Nephron progenitor cell (in vitro differentiated cells): ENCODE data around the gene STAC.

Source experiments
- DNase-seq: peaks from one replicate; pipeline ENCODE4 v3.0.0; 2021
- H3K27ac Mint-ChIP-seq: 2 replicates; pipeline ENCODE4 v1.8.0; 2021; ENCODE audit warnings: mild to moderate bottlenecking, moderate library complexity, mixed read lengths
- H3K27me3 Mint-ChIP-seq: 2 replicates; pipeline ENCODE4 v1.8.0; 2021; ENCODE audit warnings: mild to moderate bottlenecking, low read depth, mixed read lengths; ENCODE audit not compliant: poor library complexity
- H3K36me3 Mint-ChIP-seq: 2 replicates; pipeline ENCODE4 v1.8.0; 2021; ENCODE audit warnings: low read depth, mixed read lengths
- H3K4me1 Mint-ChIP-seq: 2 replicates; pipeline ENCODE4 v1.8.0; 2021; ENCODE audit warnings: mixed read lengths
- H3K4me3 Mint-ChIP-seq: 2 replicates; pipeline ENCODE4 v1.8.0; 2021; ENCODE audit warnings: mild to moderate bottlenecking, moderate library complexity, mixed read lengths
- H3K9me3 Mint-ChIP-seq: 2 replicates; pipeline ENCODE4 v1.8.0; 2021; ENCODE audit warnings: mild to moderate bottlenecking, moderate library complexity, mixed read lengths
- CTCF ChIP-seq: fragments of 200-600 bp; sonication (generic); IDR thresholded peaks from 2 replicates; pipeline ENCODE4 v1.5.0; 2021; ENCODE audit warnings: antibody characterized with exemption

STAC gene, protein sequence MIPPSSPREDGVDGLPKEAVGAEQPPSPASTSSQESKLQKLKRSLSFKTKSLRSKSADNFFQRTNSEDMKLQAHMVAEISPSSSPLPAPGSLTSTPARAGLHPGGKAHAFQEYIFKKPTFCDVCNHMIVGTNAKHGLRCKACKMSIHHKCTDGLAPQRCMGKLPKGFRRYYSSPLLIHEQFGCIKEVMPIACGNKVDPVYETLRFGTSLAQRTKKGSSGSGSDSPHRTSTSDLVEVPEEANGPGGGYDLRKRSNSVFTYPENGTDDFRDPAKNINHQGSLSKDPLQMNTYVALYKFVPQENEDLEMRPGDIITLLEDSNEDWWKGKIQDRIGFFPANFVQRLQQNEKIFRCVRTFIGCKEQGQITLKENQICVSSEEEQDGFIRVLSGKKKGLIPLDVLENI

DNA sequence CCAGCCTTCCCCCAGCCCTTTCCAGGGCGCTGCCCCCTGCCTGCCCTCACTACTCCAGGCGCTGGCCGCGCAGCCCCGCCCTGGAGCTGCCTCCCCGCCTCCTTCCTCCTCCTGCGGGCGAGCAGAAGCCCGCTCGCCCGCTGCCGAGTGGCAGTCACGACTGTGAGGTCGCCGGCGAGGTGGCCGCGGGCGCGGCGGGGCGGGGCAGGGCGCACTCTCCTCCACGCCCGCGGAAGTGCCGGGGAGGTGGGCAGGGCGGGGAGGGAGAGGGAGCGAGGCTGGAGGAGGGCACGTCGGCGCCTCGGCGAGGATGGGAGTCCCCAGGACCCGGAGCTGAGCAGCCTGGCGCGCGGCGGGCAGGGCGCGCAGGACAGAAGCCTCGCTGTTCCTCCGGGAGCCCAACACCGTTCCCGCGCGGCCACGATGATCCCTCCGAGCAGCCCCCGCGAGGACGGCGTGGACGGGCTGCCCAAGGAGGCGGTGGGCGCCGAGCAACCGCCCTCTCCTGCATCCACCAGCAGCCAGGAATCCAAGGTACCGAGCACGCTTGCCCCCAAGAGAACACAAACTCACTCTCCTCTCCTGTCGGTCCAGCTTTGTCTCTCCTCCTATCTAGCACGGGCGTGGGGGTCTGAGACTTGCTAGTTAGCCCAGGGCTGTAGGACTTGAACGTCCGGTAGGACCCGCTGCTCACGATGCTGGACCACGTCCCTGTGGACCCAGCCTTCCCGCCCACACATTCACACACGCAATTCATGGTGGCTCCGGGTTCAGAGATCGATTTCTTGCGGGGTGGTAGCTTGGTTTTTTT, at the start of gene STAC:
STAC (plus strand) TSS at position 284 of the 811 bp plus-strand sequence; CDS start at position 424, 140 bp downstream.
- DNase-seq = peak; percentile 82
- no peak for TF ChIP-seq CTCF
- Mint-ChIP-seq H3K27ac (no peak within 1 kb of the TSS), H3K27me3 (peaks cover 48% of the 10 kb centered on the region), H3K4me1 (peaks cover 10% of the 10 kb centered on the region), H3K9me3 (no peaks in the 10 kb centered on the region), H3K4me3 (peak within 1 kb of the TSS; percentile 87), H3K36me3 (no peaks in the 10 kb centered on the region)

DNA sequence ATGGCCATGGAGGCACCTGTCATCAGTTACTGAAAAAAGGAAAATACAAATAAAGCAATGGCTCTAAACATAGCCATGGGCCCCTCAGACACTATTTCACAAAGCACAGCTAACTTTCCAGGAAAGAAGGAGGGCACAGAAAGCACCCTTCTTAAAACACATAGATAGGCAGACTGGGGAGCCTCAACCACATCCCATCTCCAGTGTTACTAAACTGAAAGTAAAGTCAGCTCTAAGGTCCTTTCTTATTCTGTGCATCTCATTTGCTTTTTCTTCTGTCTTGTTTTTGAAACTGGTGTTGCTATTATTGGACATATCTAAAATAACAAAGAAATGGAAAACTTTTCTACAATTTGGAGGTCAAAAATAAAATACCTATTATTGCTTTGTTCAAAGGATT, 48.2 kb upstream of the STAC start:
- Mint-ChIP-seq H3K4me1 (no peaks in the 10 kb centered on the region), H3K9me3 (peaks cover 3% of the 10 kb centered on the region), H3K36me3 (no peaks in the 10 kb centered on the region), H3K27me3 (no peaks in the 10 kb centered on the region), H3K4me3 (no peak overlapping the region), H3K27ac (no peak overlapping the region)
- TF ChIP-seq CTCF = no peak
- no peak for DNase-seq

DNA sequence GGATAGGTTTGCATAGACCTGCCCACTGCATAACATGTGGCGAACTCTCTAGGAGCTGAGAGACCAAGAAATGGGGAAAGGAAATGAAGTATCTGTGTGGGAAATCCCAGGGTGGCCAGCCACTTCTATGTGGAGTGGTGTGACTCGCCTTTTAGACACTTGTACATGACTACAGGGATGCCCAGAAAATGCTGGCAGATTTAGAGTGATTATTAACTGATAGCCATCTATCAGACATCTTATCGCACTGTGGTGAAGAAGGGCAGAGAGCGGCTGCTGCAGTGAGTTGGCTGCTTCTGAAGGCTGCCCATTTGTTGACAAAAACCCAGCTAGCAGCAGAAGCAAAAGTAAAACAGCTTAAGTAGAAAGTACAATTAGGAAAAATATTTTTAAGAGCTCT, 18.1 kb upstream of the STAC start:
- Mint-ChIP-seq H3K27ac (no peak overlapping the region), H3K4me3 (no peak overlapping the region), H3K9me3 (peaks cover 16% of the 10 kb centered on the region), H3K27me3 (no peaks in the 10 kb centered on the region), H3K4me1 (peaks cover 26% of the 10 kb centered on the region), H3K36me3 (peaks cover 5% of the 10 kb centered on the region)
- no peak for TF ChIP-seq CTCF
- no peak for DNase-seq

DNA sequence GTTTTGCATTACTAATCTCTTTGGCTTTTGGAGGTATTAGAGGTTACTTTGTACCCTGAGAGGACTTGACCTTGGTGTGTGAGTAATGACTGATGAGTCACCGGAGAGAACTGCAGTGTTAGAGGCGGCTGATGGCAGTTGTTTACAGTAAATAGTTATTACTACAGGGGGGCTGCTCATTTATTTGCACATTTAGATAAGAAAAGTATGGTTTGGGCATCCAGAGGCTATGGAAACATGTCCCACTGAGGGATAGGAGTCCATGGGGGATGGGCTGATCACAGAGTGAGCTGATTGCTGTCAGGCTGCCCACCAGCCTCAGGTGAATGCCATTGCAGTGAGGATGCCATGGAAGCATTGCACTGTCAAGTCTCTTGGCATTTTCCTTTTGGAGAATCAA, 17.3 kb upstream of the STAC start:
- H3K27me3 Mint-ChIP-seq = no peaks in the 10 kb centered on the region
- H3K27ac Mint-ChIP-seq = no peak overlapping the region
- peaks cover 26% of the 10 kb centered on the region for H3K4me1 Mint-ChIP-seq
- DNase-seq = no peak
- H3K36me3 Mint-ChIP-seq = peaks cover 5% of the 10 kb centered on the region
- no peak for TF ChIP-seq CTCF
- no peak overlapping the region for H3K4me3 Mint-ChIP-seq
- peaks cover 16% of the 10 kb centered on the region for H3K9me3 Mint-ChIP-seq

DNA sequence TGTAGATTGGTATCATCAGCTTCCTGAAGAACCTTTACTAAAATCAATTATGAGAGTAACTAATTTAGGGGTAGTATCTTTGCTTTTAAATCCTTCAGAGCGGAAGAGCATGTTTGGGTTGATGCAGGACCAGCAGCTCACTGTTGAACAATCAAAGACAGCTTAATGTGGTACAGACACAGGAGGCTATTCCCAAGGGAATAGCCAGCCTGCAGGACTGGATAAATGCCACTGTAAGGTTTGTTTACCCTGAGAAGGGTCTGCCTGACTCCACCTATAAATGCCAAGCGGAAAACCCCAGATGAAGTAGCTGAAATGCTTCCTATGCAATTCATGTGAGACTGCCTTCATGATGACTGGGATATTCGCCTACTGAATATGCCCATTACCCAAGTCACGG, 16.0 kb upstream of the STAC start:
- H3K36me3 Mint-ChIP-seq = peaks cover 5% of the 10 kb centered on the region
- H3K4me3 Mint-ChIP-seq = no peak overlapping the region
- TF ChIP-seq CTCF = no peak
- peaks cover 9% of the 10 kb centered on the region for H3K9me3 Mint-ChIP-seq
- H3K27ac Mint-ChIP-seq = peak overlapping the region; percentile 53
- no peaks in the 10 kb centered on the region for H3K27me3 Mint-ChIP-seq
- H3K4me1 Mint-ChIP-seq = peaks cover 26% of the 10 kb centered on the region
- no peak for DNase-seq
